SK-N-SH treated with all-trans-retinoic acid at 6 μM for 48 hours (cell line): ENCODE measurements around the gene AP1S1.

Experiments used
- ATAC-seq: fragments of 200-7000 bp; cut with Tn5 transposase; 3 replicates; pipeline ENCODE4 v1.9.1; 2020; ENCODE audit warnings: mild to moderate bottlenecking, moderate library complexity
- ARNTL ChIP-seq: fragments of 450-650 bp; formaldehyde crosslinking; IDR thresholded peaks from 2 replicates; pipeline ENCODE4 v1.5.0; 2020; ENCODE audit warnings: low read depth, mild to moderate bottlenecking, moderate library complexity, borderline replicate concordance
- BACH2 ChIP-seq: fragments of 250-450 bp; sonication (Bioruptor Pico); IDR thresholded peaks from 2 replicates; pipeline ENCODE4 v1.9.0; 2021; ENCODE audit warnings: mild to moderate bottlenecking, borderline replicate concordance
- CREB5 ChIP-seq: fragments of 250-450 bp; sonication (Bioruptor Pico); IDR thresholded peaks from 2 replicates; pipeline ENCODE4 v1.5.1; 2020; ENCODE audit warnings: low read depth, mild to moderate bottlenecking, moderate library complexity
- CSDC2 ChIP-seq: fragments of 250-450 bp; sonication (Bioruptor Pico); IDR thresholded peaks from 2 replicates; pipeline ENCODE4 v1.5.0; 2020; ENCODE audit warnings: mild to moderate bottlenecking, moderate library complexity
- CSRNP3 ChIP-seq: fragments of 250-450 bp; sonication (Bioruptor Pico); IDR thresholded peaks from 2 replicates; pipeline ENCODE4 v1.5.1; 2021; ENCODE audit warnings: mild to moderate bottlenecking, moderate library complexity
- ESRRG ChIP-seq: fragments of 250-450 bp; sonication (Bioruptor Pico); IDR thresholded peaks from 2 replicates; pipeline ENCODE4 v1.6.1; 2021; ENCODE audit warnings: mild to moderate bottlenecking
- GLIS3 ChIP-seq: fragments of 250-450 bp; sonication (Bioruptor Pico); IDR thresholded peaks from 2 replicates; pipeline ENCODE4 v1.5.0; 2020; ENCODE audit warnings: mild to moderate bottlenecking, moderate library complexity
- ISL1 ChIP-seq: fragments of 250-450 bp; sonication (Bioruptor Pico); IDR thresholded peaks from 2 replicates; pipeline ENCODE4 v2.1.2; 2022; ENCODE audit warnings: mild to moderate bottlenecking, moderate library complexity
- OSR1 ChIP-seq: fragments of 250-450 bp; sonication (Bioruptor Pico); IDR thresholded peaks from 2 replicates; pipeline ENCODE4 v1.8.0; 2022; ENCODE audit warnings: moderate library complexity, mild to moderate bottlenecking, inconsistent platforms
- PATZ1 ChIP-seq: fragments of 250-450 bp; sonication (Bioruptor Pico); IDR thresholded peaks from 2 replicates; pipeline ENCODE4 v1.8.0; 2020; ENCODE audit warnings: mild to moderate bottlenecking, moderate library complexity, borderline replicate concordance
- POU6F1 ChIP-seq: fragments of 250-450 bp; sonication (Bioruptor Pico); IDR thresholded peaks from 2 replicates; pipeline ENCODE4 v1.8.0; 2021; ENCODE audit warnings: low read depth, mild to moderate bottlenecking, moderate library complexity, borderline replicate concordance
- PPARA ChIP-seq: fragments of 250-450 bp; sonication (Bioruptor Pico); IDR thresholded peaks from 2 replicates; pipeline ENCODE4 v1.5.0; 2020; ENCODE audit warnings: mild to moderate bottlenecking, borderline replicate concordance
- RARB ChIP-seq: fragments of 250-450 bp; sonication (Bioruptor Pico); IDR thresholded peaks from 2 replicates; pipeline ENCODE4 v1.8.0; 2021; ENCODE audit warnings: mild to moderate bottlenecking, moderate library complexity
- SNAI2 ChIP-seq: fragments of 250-450 bp; sonication (Bioruptor Pico); IDR thresholded peaks from 2 replicates; pipeline ENCODE4 v1.5.0; 2020; ENCODE audit warnings: mild to moderate bottlenecking, moderate library complexity
- TCF4 ChIP-seq: fragments of 250-450 bp; sonication (Bioruptor Pico); IDR thresholded peaks from 2 replicates; pipeline ENCODE4 v1.8.0; 2021; ENCODE audit warnings: mild to moderate bottlenecking, moderate library complexity, borderline replicate concordance
- TOX ChIP-seq: fragments of 250-450 bp; sonication (Bioruptor Pico); IDR thresholded peaks from 2 replicates; pipeline ENCODE4 v1.8.0; 2021; ENCODE audit warnings: mild to moderate bottlenecking, moderate library complexity, borderline replicate concordance
- TSHZ2 ChIP-seq: fragments of 250-450 bp; sonication (Bioruptor Pico); IDR thresholded peaks from 2 replicates; pipeline ENCODE4 v1.5.0; 2020; ENCODE audit warnings: mild to moderate bottlenecking, moderate library complexity
- ZC3H10 ChIP-seq: fragments of 250-450 bp; sonication (Bioruptor Pico); IDR thresholded peaks from 2 replicates; pipeline ENCODE4 v1.5.1; 2021; ENCODE audit warnings: mild to moderate bottlenecking, moderate library complexity
- ZFP3 ChIP-seq: fragments of 250-450 bp; sonication (Bioruptor Pico); IDR thresholded peaks from 2 replicates; pipeline ENCODE4 v1.5.0; 2020; ENCODE audit warnings: mild to moderate bottlenecking, moderate library complexity
- ZFP30 ChIP-seq: fragments of 450-650 bp; formaldehyde crosslinking; IDR thresholded peaks from 2 replicates; pipeline ENCODE4 v1.5.0; 2022; ENCODE audit warnings: mild to moderate bottlenecking, moderate library complexity
- ZNF565 ChIP-seq: fragments of 450-650 bp; formaldehyde crosslinking; conservative IDR thresholded peaks from 2 replicates; pipeline ENCODE4 v1.5.0; 2020; ENCODE audit warnings: low read depth, mild to moderate bottlenecking, moderate library complexity
- ZNF70 ChIP-seq: fragments of 450-650 bp; formaldehyde crosslinking; IDR thresholded peaks from 2 replicates; pipeline ENCODE4 v1.5.0; 2020; ENCODE audit warnings: mild to moderate bottlenecking, moderate library complexity
- ZNF8 ChIP-seq: fragments of 450-650 bp; formaldehyde crosslinking; IDR thresholded peaks from 2 replicates; pipeline ENCODE4 v1.5.0; 2020; ENCODE audit warnings: mild to moderate bottlenecking, moderate library complexity

Gene AP1S1

GRCh38 chr7:101169110-101169837 lies 15.0 kb downstream of the AP1S1 start:
- TF ChIP-seq POU6F1: no peak
- TF ChIP-seq RARB: no peak
- no peak for TF ChIP-seq ZNF8 (CRISPR knock-in tag)
- TF ChIP-seq BACH2 (CRISPR knock-in tag): no peak
- no peak for TF ChIP-seq ZC3H10
- TF ChIP-seq PATZ1 (CRISPR knock-in tag): no peak
- TF ChIP-seq TOX (CRISPR knock-in tag): no peak
- TF ChIP-seq ZNF565 (CRISPR knock-in tag): no peak
- no peak for TF ChIP-seq SNAI2 (CRISPR knock-in tag)
- no peak for TF ChIP-seq ISL1 (CRISPR knock-in tag)
- no peak for TF ChIP-seq GLIS3 (CRISPR knock-in tag)
- ATAC-seq: peak; percentile 2

- TF ChIP-seq PATZ1 (CRISPR knock-in tag) (no peak), ZNF8 (CRISPR knock-in tag) (no peak), CSDC2 (CRISPR knock-in tag) (no peak), ZFP30 (CRISPR knock-in tag) (no peak), PPARA (CRISPR knock-in tag) (no peak), BACH2 (CRISPR knock-in tag) (no peak), RARB (no peak), ZC3H10 (no peak), OSR1 (no peak), TCF4 (CRISPR knock-in tag) (no peak), TSHZ2 (CRISPR knock-in tag) (no peak), CSRNP3 (CRISPR knock-in tag) (no peak), ESRRG (no peak), TOX (CRISPR knock-in tag) (no peak), CREB5 (CRISPR knock-in tag) (no peak), ARNTL (CRISPR knock-in tag) (no peak), ZNF70 (CRISPR knock-in tag) (no peak), ISL1 (CRISPR knock-in tag) (no peak), ZNF565 (CRISPR knock-in tag) (no peak), ZFP3 (CRISPR knock-in tag) (no peak)
- peak; percentile 66 for ATAC-seq
These were observed 15.7 kb downstream of the AP1S1 start for GRCh38 chr7:101169838-101170551.
